K562 (cell line): ENCODE results near the gene MYRIP. TPM values are rescaled to one million over a fixed set of nuclear protein-coding genes. Genes with fewer than 3 reads are reported as not detected.

Experiments
- ATAC-seq: fragments of 200-7000 bp; cut with Tn5 transposase; 3 replicates; pipeline ENCODE4 v1.9.1; 2020; ENCODE audit warnings: moderate library complexity
- BruUV-seq: library from RNA; stranded (reverse); fragments of 400-500 nt; replicated peaks from 2 replicates; lab custom pipeline; 2021; lab: Mats Ljungman, UMichigan
- CTCF ChIA-PET: fragments of 300-600 bp; formaldehyde crosslinking; extraction: SDS; loops from one replicate; lab custom pipeline; 2021; ENCODE audit warnings: low intra/inter-chr PET ratio; lab: Yijun Ruan, JAX
- POLR2A ChIA-PET: fragments of 300-600, 350-650 bp; sonication (Branson Sonifier 250); formaldehyde crosslinking; extraction: SDS; loops from one replicate; lab custom pipeline; 2021; ENCODE audit warnings: antibody characterized with exemption, inconsistent platforms; lab: Yijun Ruan, JAX
- DNase-seq, 4 experiments: peaks; one replicate each; pipeline versions ENCODE4 v3.0.0 to v3.0.0-alpha.2; 2011 to 2018; ENCODE audit warnings: low spot score in 3 of 4, mixed read lengths in 3 of 4; ENCODE audit errors: extremely low read depth in 1 of 4
- FAIRE-seq: peaks from 2 replicates; lab custom pipeline; 2011; peaks lifted over from hg19 to GRCh38; lab: Jason Lieb, UNC
- H2AFZ ChIP-seq: 2 replicates; pipeline ENCODE4 v1.6.0; 2011; ENCODE audit warnings: low read depth, low read length, control low read depth, inconsistent platforms
- H3K27ac ChIP-seq: fragments of 200-600 bp; 3 replicates; pipeline ENCODE4 v1.8.0; 2011; ENCODE audit warnings: low read depth, mild to moderate bottlenecking, control low read depth, inconsistent platforms, low read length, moderate library complexity, mixed read lengths; ENCODE audit errors: extremely low read depth
- H3K27me3 ChIP-seq, 2 experiments: fragments of 300-600 bp in 1 of 2; 2 replicates in 1 of 2; 3 replicates in 1 of 2; pipeline versions ENCODE4 v1.6.0 to v1.8.0; 2011; ENCODE audit warnings: inconsistent platforms in 2 of 2, low read length in 2 of 2, mild to moderate bottlenecking in 1 of 2, mixed read lengths in 1 of 2, moderate library complexity in 1 of 2; ENCODE audit not compliant: control insufficient read depth in 2 of 2, insufficient read depth in 2 of 2
- H3K36me3 ChIP-seq: fragments of 300-600 bp; 3 replicates; pipeline ENCODE4 v1.8.0; 2011; ENCODE audit warnings: mild to moderate bottlenecking, low read length, inconsistent platforms; ENCODE audit not compliant: control insufficient read depth, insufficient read depth
- H3K4me1 ChIP-seq, 2 experiments: fragments of 200-600 bp in 1 of 2; replicated peaks in 1 of 2; 2 replicates in 1 of 2; 3 replicates in 1 of 2; pipeline versions ENCODE4 v1.5.1 to v1.8.0; 2011; ENCODE audit warnings: inconsistent platforms in 2 of 2, low read length in 2 of 2, mild to moderate bottlenecking in 1 of 2, mixed read lengths in 1 of 2, moderate library complexity in 1 of 2; ENCODE audit not compliant: control insufficient read depth in 2 of 2, insufficient read depth in 2 of 2
- H3K4me2 ChIP-seq: 2 replicates; pipeline ENCODE4 v1.6.1; 2011; ENCODE audit warnings: low read length, control low read depth, inconsistent platforms, mixed read lengths; ENCODE audit not compliant: insufficient read depth
- H3K4me3 ChIP-seq: fragments of 200-600 bp; sonication (generic), shearing (Covaris generic); 2 replicates; pipeline ENCODE4 v1.5.1; 2016; ENCODE audit warnings: control low read depth, inconsistent platforms
- H3K79me2 ChIP-seq: fragments of 200-600 bp; 3 replicates; pipeline ENCODE4 v1.8.0; 2011; ENCODE audit warnings: low read length, inconsistent platforms; ENCODE audit not compliant: control insufficient read depth, insufficient read depth
- H3K9ac ChIP-seq, 2 experiments: 2 replicates each; pipeline versions ENCODE4 v1.6.0 to v1.6.1; 2011; ENCODE audit warnings: low read depth in 2 of 2, low read length in 2 of 2, control low read depth in 1 of 2, inconsistent platforms in 1 of 2, mild to moderate bottlenecking in 1 of 2, mixed read lengths in 1 of 2; ENCODE audit not compliant: insufficient read depth in 1 of 2
- H3K9me1 ChIP-seq: one replicate; pipeline ENCODE4 v1.6.0; 2011; ENCODE audit warnings: inconsistent platforms, mild to moderate bottlenecking, low read length, moderate library complexity; ENCODE audit not compliant: control insufficient read depth, insufficient read depth
- H3K9me3 ChIP-seq: replicated peaks from 2 replicates; pipeline ENCODE4 v1.5.1; 2011; ENCODE audit warnings: low read depth, low read length, inconsistent platforms; ENCODE audit not compliant: control insufficient read depth, insufficient read depth
- H4K20me1 ChIP-seq: replicated peaks from 2 replicates; pipeline ENCODE4 v1.6.1; 2011; ENCODE audit warnings: low read length, inconsistent platforms, mixed read lengths; ENCODE audit not compliant: control insufficient read depth, insufficient read depth
- C11orf30 ChIP-seq: fragments of 450-650 bp; IDR thresholded peaks from 2 replicates; pipeline ENCODE4 v1.6.1; 2016; ENCODE audit warnings: low read depth, mild to moderate bottlenecking
- CREM ChIP-seq: IDR thresholded peaks from 2 replicates; pipeline ENCODE4 v1.6.1; 2014; ENCODE audit warnings: antibody characterized with exemption, low read depth
- FOXA3 ChIP-seq, 2 experiments: fragments of 450-650 bp in 1 of 2; sonication (generic) in 1 of 2; formaldehyde crosslinking; IDR thresholded peaks in 1 of 2; conservative IDR thresholded peaks in 1 of 2; 2 replicates each; pipeline versions ENCODE4 v1.4.0 to v1.8.0; 2020 to 2022; ENCODE audit warnings: mild to moderate bottlenecking in 2 of 2, missing genetic modification reagents in 1 of 2
- KDM4B ChIP-seq, 2 experiments: fragments of 450-650 bp in 1 of 2; sonication (generic) in 1 of 2; IDR thresholded peaks; 2 replicates each; pipeline ENCODE4 v1.6.1; 2016 to 2017; ENCODE audit warnings: borderline replicate concordance in 2 of 2, antibody characterized with exemption in 1 of 2, low read depth in 1 of 2, mild to moderate bottlenecking in 1 of 2
- RBM14 ChIP-seq: fragments of 200-400 bp; formaldehyde crosslinking; IDR thresholded peaks from 2 replicates; pipeline ENCODE4 v1.6.1; 2018; ENCODE audit warnings: low read depth, mild to moderate bottlenecking, low read length, moderate library complexity, borderline replicate concordance; ENCODE audit not compliant: insufficient read depth
- ZNF212 ChIP-seq: fragments of 450-650 bp; formaldehyde crosslinking; IDR thresholded peaks from 2 replicates; pipeline ENCODE4 v1.4.0; 2020; ENCODE audit warnings: mild to moderate bottlenecking
- ZNF23 ChIP-seq: fragments of 250-450 bp; sonication (Bioruptor Pico); IDR thresholded peaks from 2 replicates; pipeline ENCODE4 v1.4.0; 2020; ENCODE audit warnings: mild to moderate bottlenecking
- ZNF507 ChIP-seq: conservative IDR thresholded peaks from 2 replicates; pipeline ENCODE4 v1.6.1; 2017; ENCODE audit warnings: missing genetic modification characterization, missing compliant biosample characterization
- ZNF644 ChIP-seq: fragments of 200-800 bp; sonication (Bioruptor generic); IDR thresholded peaks from 2 replicates; pipeline ENCODE4 v1.6.1; 2016; ENCODE audit warnings: low read depth, missing genetic modification characterization, missing compliant biosample characterization
- WGBS: fragments of 100-300 bp; shearing (Covaris generic); methylation state at CpG from one replicate; pipeline ENCODE4 v1.1.6; 2016; ENCODE audit warnings: low coverage, mixed read lengths; ENCODE audit not compliant: insufficient coverage; ENCODE audit errors: missing lambda C conversion rate; 5-methylcytosine and 5-hydroxymethylcytosine counted together
- in situ Hi-C: fragments of 300-500 bp; cut with MboI; formaldehyde crosslinking; loops from 4 replicates; pipeline ENCODE4 v1.15.0; 2018; ENCODE audit warnings: inconsistent platforms, mixed read lengths
- intact Hi-C: fragments of 100-400 bp; cut with micrococcal nuclease; formaldehyde crosslinking; loops from 2 replicates; pipeline ENCODE4 v1.14.2; 2022
- polyA plus RNA-seq, 8 experiments: library from polyadenylated mRNA; depleted of rRNA in 4 of 8; stranded (reverse) in 5 of 8; unstranded in 3 of 8; fragments of >200 nt; fragmentation: Nextera tagmentation in 2 of 8; fragmentation: Illumina TruSeq in 1 of 8; extraction: Ambion mirVana in 2 of 8; extraction: Trizol in 1 of 8; gene quantifications; 2 replicates each; pipeline versions ENCODE4 v1.2.1 to v1.2.3, GENCODE V29; 2011 to 2014; ENCODE audit warnings: inconsistent platforms in 1 of 8, missing spikeins in 1 of 8
- total RNA-seq, 7 experiments: library from RNA; depleted of rRNA in 6 of 7; stranded (reverse); fragments of >200 nt in 6 of 7; fragmentation: Illumina TruSeq in 2 of 7; extraction: Trizol in 2 of 7; gene quantifications; 2 replicates each; pipeline versions ENCODE4 v1.2.1 to v1.2.3, GENCODE V29; 2011 to 2021; ENCODE audit warnings: low replicate concordance in 1 of 7
- TF ChIP-seq, protein P1 (sequence below): fragments of 450-650 bp; formaldehyde crosslinking; IDR thresholded peaks from 2 replicates; pipeline ENCODE4 v1.4.0; 2022; ENCODE audit warnings: mild to moderate bottlenecking, moderate library complexity
- TF ChIP-seq, protein P2 (sequence below): IDR thresholded peaks from 2 replicates; pipeline ENCODE4 v1.6.1; 2016; ENCODE audit warnings: missing genetic modification characterization, missing compliant biosample characterization

The MYRIP gene
- total and polyA plus RNA-seq, 9 of the 15 experiments (the other 6 are each of a cell fraction or from before 2014, with no cell fraction given): 0.03 to 0.12 TPM; not detected in 7

DNA sequence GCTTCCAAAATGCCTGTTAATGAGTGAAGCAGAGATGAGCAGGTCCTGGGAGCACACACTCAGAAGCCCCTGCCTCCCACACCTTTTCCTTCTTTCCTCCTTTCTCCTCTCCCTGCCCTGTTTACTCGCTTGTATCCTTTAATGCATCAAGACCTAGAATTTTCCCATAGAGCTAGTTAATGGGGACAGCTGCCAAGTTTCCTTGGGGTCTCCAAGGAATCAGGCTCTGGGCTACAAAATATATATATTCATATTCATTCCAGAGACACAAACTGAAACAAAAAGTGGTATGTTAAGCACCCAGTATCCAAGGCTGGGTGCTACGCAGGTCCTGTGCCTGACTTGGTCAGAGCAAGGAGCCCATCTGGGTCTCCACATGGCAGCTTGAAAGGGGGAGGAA is 235.6 kb downstream of the MYRIP start:
- DNase-seq (no peak), FAIRE-seq (no peak), ATAC-seq (no peak)
- Histone ChIP-seq H3K4me1 (no peaks in the 10 kb centered on the region), H3K27me3 (no peaks in the 10 kb centered on the region; a peak in 1 of 5 replicates), H3K4me3 (no peak overlapping the region), H3K9ac (no peak overlapping the region), H3K4me2 (no peak overlapping the region), H3K36me3 (no peaks in the 10 kb centered on the region), H4K20me1 (no peaks in the 10 kb centered on the region), H2AFZ (no peak overlapping the region), H3K9me3 (no peaks in the 10 kb centered on the region), H3K27ac (no peak overlapping the region), H3K79me2 (no peaks in the 10 kb centered on the region), H3K9me1 (no peaks in the 10 kb centered on the region)
- WGBS: 0% methylated on average over 2 of the region's 2 CpGs
- no peak for TF ChIP-seq C11orf30
- TF ChIP-seq FOXA3 (CRISPR knock-in tag; conservative IDR thresholded peaks at IDR 0.05 in 1 of 2, IDR thresholded peaks at IDR 0.05 in 1 of 2): no peak
- TF ChIP-seq ZNF644: no peak
- no peak for TF ChIP-seq ZNF23
- TF ChIP-seq, protein P1, sequence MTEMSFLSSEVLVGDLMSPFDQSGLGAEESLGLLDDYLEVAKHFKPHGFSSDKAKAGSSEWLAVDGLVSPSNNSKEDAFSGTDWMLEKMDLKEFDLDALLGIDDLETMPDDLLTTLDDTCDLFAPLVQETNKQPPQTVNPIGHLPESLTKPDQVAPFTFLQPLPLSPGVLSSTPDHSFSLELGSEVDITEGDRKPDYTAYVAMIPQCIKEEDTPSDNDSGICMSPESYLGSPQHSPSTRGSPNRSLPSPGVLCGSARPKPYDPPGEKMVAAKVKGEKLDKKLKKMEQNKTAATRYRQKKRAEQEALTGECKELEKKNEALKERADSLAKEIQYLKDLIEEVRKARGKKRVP (CRISPR knock-in tag): no peak
- TF ChIP-seq CREM: no peak
- no peak for TF ChIP-seq KDM4B (IDR thresholded peaks at IDR 0.05; ENCODE audit: borderline replicate concordance in 2 of 2, low read depth in 1 of 2)
- no peak for TF ChIP-seq ZNF212 (CRISPR knock-in tag)
- no peak for TF ChIP-seq RBM14
- TF ChIP-seq, protein P2, sequence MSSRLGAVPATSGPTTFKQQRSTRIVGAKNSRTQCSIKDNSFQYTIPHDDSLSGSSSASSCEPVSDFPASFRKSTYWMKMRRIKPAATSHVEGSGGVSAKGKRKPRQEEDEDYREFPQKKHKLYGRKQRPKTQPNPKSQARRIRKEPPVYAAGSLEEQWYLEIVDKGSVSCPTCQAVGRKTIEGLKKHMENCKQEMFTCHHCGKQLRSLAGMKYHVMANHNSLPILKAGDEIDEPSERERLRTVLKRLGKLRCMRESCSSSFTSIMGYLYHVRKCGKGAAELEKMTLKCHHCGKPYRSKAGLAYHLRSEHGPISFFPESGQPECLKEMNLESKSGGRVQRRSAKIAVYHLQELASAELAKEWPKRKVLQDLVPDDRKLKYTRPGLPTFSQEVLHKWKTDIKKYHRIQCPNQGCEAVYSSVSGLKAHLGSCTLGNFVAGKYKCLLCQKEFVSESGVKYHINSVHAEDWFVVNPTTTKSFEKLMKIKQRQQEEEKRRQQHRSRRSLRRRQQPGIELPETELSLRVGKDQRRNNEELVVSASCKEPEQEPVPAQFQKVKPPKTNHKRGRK: no peak
- TF ChIP-seq ZNF507: no peak
- POLR2A ChIA-PET: no interaction called here
- CTCF ChIA-PET: no interaction called here
- intact Hi-C loops: no loop called here
- in situ Hi-C loops: no loop called here
- no TSS peak for BruUV-seq
